HEK293 (cell line): ENCODE data around the gene CA9.
A peak's percentile ranks its signal among the peaks of the same experiment; 100 is the strongest.

ENCODE experiments used
- CTCF ChIP-seq: fragments of 450-650 bp; formaldehyde crosslinking; IDR thresholded peaks from 2 replicates; pipeline ENCODE4 v1.5.1; 2016; ENCODE audit warnings: missing biosample characterization, missing genetic modification characterization
- EGR2 ChIP-seq: fragments of 450-650 bp; formaldehyde crosslinking; IDR thresholded peaks from 2 replicates; pipeline ENCODE4 v1.5.1; 2016; ENCODE audit warnings: low read depth, missing biosample characterization, missing genetic modification characterization
- ELK4 ChIP-seq: IDR thresholded peaks from 2 replicates; pipeline ENCODE4 v1.6.1; 2011; ENCODE audit warnings: mild to moderate bottlenecking, low read depth, low read length, borderline replicate concordance
- GLIS2 ChIP-seq: fragments of 450-650 bp; formaldehyde crosslinking; IDR thresholded peaks from 2 replicates; pipeline ENCODE4 v1.5.1; 2016; ENCODE audit warnings: missing biosample characterization, missing genetic modification characterization
- HOXA7 ChIP-seq: sonication (generic); formaldehyde crosslinking; IDR thresholded peaks from 2 replicates; pipeline ENCODE4 v1.8.1; 2022; ENCODE audit warnings: missing genetic modification reagents, borderline replicate concordance
- KLF1 ChIP-seq: fragments of 450-650 bp; formaldehyde crosslinking; IDR thresholded peaks from 2 replicates; pipeline ENCODE4 v1.5.1; 2016; ENCODE audit warnings: missing biosample characterization, missing genetic modification characterization
- KLF10 ChIP-seq: fragments of 450-650 bp; IDR thresholded peaks from 2 replicates; pipeline ENCODE4 v1.5.1; 2018; ENCODE audit warnings: missing biosample characterization, mild to moderate bottlenecking, missing genetic modification characterization
- OVOL3 ChIP-seq: fragments of 450-650 bp; formaldehyde crosslinking; IDR thresholded peaks from 2 replicates; pipeline ENCODE4 v1.5.1; 2016; ENCODE audit warnings: missing biosample characterization, missing genetic modification characterization
- RBAK ChIP-seq: fragments of 450-650 bp; formaldehyde crosslinking; IDR thresholded peaks from 2 replicates; pipeline ENCODE4 v1.5.1; 2016; ENCODE audit warnings: missing biosample characterization, missing genetic modification characterization
- SALL2 ChIP-seq: fragments of 450-650 bp; formaldehyde crosslinking; IDR thresholded peaks from 2 replicates; pipeline ENCODE4 v1.5.0; 2017; ENCODE audit warnings: missing biosample characterization, mild to moderate bottlenecking, missing genetic modification characterization, borderline replicate concordance
- SCRT1 ChIP-seq: fragments of 450-650 bp; formaldehyde crosslinking; IDR thresholded peaks from 2 replicates; pipeline ENCODE4 v1.5.1; 2016; ENCODE audit warnings: missing biosample characterization, missing genetic modification characterization, borderline replicate concordance
- SP7 ChIP-seq: fragments of 450-650 bp; formaldehyde crosslinking; IDR thresholded peaks from 2 replicates; pipeline ENCODE4 v1.5.1; 2016; ENCODE audit warnings: missing biosample characterization, missing genetic modification characterization
- TRIM28 ChIP-seq: IDR thresholded peaks from 2 replicates; pipeline ENCODE4 v1.6.1; 2011; ENCODE audit warnings: low read length, control low read depth, borderline replicate concordance
- TSHZ1 ChIP-seq: fragments of 450-650 bp; formaldehyde crosslinking; IDR thresholded peaks from 2 replicates; pipeline ENCODE4 v1.5.1; 2016; ENCODE audit warnings: missing biosample characterization, missing genetic modification characterization, borderline replicate concordance
- ZFP41 ChIP-seq: fragments of 450-650 bp; formaldehyde crosslinking; IDR thresholded peaks from 2 replicates; pipeline ENCODE4 v1.5.1; 2016; ENCODE audit warnings: missing biosample characterization, missing genetic modification characterization, borderline replicate concordance
- ZNF121 ChIP-seq: fragments of 450-650 bp; formaldehyde crosslinking; IDR thresholded peaks from 2 replicates; pipeline ENCODE4 v1.5.1; 2016; ENCODE audit warnings: missing biosample characterization, missing genetic modification characterization
- ZNF174 ChIP-seq: fragments of 450-650 bp; formaldehyde crosslinking; IDR thresholded peaks from 2 replicates; pipeline ENCODE4 v1.5.0; 2017; ENCODE audit warnings: missing biosample characterization, mild to moderate bottlenecking, missing genetic modification characterization
- ZNF211 ChIP-seq: fragments of 450-650 bp; formaldehyde crosslinking; IDR thresholded peaks from 2 replicates; pipeline ENCODE4 v1.5.1; 2016; ENCODE audit warnings: low read depth, missing biosample characterization, missing genetic modification characterization
- ZNF23 ChIP-seq: fragments of 450-650 bp; formaldehyde crosslinking; IDR thresholded peaks from 2 replicates; pipeline ENCODE4 v1.5.1; 2016; ENCODE audit warnings: missing biosample characterization, missing genetic modification characterization, borderline replicate concordance
- ZNF280D ChIP-seq: fragments of 450-650 bp; formaldehyde crosslinking; IDR thresholded peaks from 2 replicates; pipeline ENCODE4 v1.5.1; 2016; ENCODE audit warnings: missing biosample characterization, missing genetic modification characterization
- ZNF423 ChIP-seq: fragments of 450-650 bp; formaldehyde crosslinking; IDR thresholded peaks from 2 replicates; pipeline ENCODE4 v1.5.1; 2016; ENCODE audit warnings: missing biosample characterization, missing genetic modification characterization
- ZNF629 ChIP-seq: fragments of 450-650 bp; formaldehyde crosslinking; IDR thresholded peaks from 2 replicates; pipeline ENCODE4 v1.5.1; 2017; ENCODE audit warnings: missing biosample characterization, missing genetic modification characterization
- ZNF645 ChIP-seq: fragments of 450-650 bp; formaldehyde crosslinking; IDR thresholded peaks from 2 replicates; pipeline ENCODE4; 2016; ENCODE audit warnings: missing biosample characterization, missing genetic modification characterization
- ZNF707 ChIP-seq: fragments of 450-650 bp; formaldehyde crosslinking; IDR thresholded peaks from 2 replicates; pipeline ENCODE4 v1.5.1; 2016; ENCODE audit warnings: missing biosample characterization, missing genetic modification characterization
- ZNF843 ChIP-seq: fragments of 450-650 bp; formaldehyde crosslinking; IDR thresholded peaks from 2 replicates; pipeline ENCODE4 v1.5.1; 2016; ENCODE audit warnings: missing biosample characterization, missing genetic modification characterization
- ZSCAN23 ChIP-seq: fragments of 450-650 bp; formaldehyde crosslinking; IDR thresholded peaks from 2 replicates; pipeline ENCODE4 v1.5.1; 2016; ENCODE audit warnings: missing biosample characterization, missing genetic modification characterization
- ZSCAN30 ChIP-seq: fragments of 450-650 bp; IDR thresholded peaks from 2 replicates; pipeline ENCODE4 v1.5.1; 2018; ENCODE audit warnings: missing biosample characterization, mild to moderate bottlenecking, missing genetic modification characterization, moderate library complexity
- ZXDB ChIP-seq: fragments of 450-650 bp; formaldehyde crosslinking; IDR thresholded peaks from 2 replicates; pipeline ENCODE4 v1.5.1; 2016; ENCODE audit warnings: missing biosample characterization, missing genetic modification characterization

The CA9 gene

GRCh38 chr9:35658137-35658967 lies 15.4 kb upstream of the CA9 start, which contains the start of gene CCDC107 (continued):
- no peak for TF ChIP-seq ELK4
- TF ChIP-seq RBAK (tag by site-specific recombination): no peak
- no peak; the same call in 1 of the 2 replicates for TF ChIP-seq KLF10
- TF ChIP-seq CTCF: peak; percentile 94
- TF ChIP-seq ZFP41: no peak
- TF ChIP-seq SCRT1 (tag by site-specific recombination): no peak
- TF ChIP-seq ZNF23 (tag by site-specific recombination): no peak
- no peak for TF ChIP-seq OVOL3 (tag by site-specific recombination)
- no peak for TF ChIP-seq TSHZ1 (tag by site-specific recombination)
- TF ChIP-seq ZNF423 (tag by site-specific recombination): 0 out of 2 replicates have a peak, but pooled peaks have one; percentile 15
- no peak for TF ChIP-seq TRIM28
- peak; percentile 69 for TF ChIP-seq ZSCAN30 (tag by site-specific recombination)
- no peak for TF ChIP-seq ZNF211 (tag by site-specific recombination)
- peak; percentile 96 for TF ChIP-seq ZXDB (tag by site-specific recombination)
- no peak for TF ChIP-seq ZNF843
- TF ChIP-seq EGR2: no peak
- TF ChIP-seq SP7: no peak; the same call in 1 of the 2 replicates
- TF ChIP-seq SALL2 (tag by site-specific recombination): no peak
- TF ChIP-seq ZNF174: no peak
- no peak for TF ChIP-seq ZNF645 (tag by site-specific recombination)
- TF ChIP-seq ZNF280D (tag by site-specific recombination): no peak
- TF ChIP-seq KLF1 (tag by site-specific recombination): no peak
- no peak for TF ChIP-seq ZNF629
- 0 out of 2 replicates have a peak, but pooled peaks have one; percentile 23 for TF ChIP-seq ZNF121 (tag by site-specific recombination)
- no peak for TF ChIP-seq ZNF707 (tag by site-specific recombination)
- peak; percentile 76; the same call in 1 of the 2 replicates for TF ChIP-seq GLIS2 (tag by site-specific recombination)
- TF ChIP-seq HOXA7: no peak
- TF ChIP-seq ZSCAN23 (tag by site-specific recombination): no peak
